Endodermal cell (in vitro differentiated cells): ENCODE data around the gene SNX11. TPM values are rescaled to one million over a fixed set of nuclear protein-coding genes. Genes with fewer than 3 reads are reported as not detected.
A peak's percentile ranks its signal among the peaks of the same experiment; 100 is the strongest.

Source experiments
- DNase-seq: peaks from one replicate; pipeline ENCODE4 v3.0.0-alpha.2; 2017
- H3K27ac ChIP-seq: 2 replicates; pipeline ENCODE4 v1.5.1; 2013; ENCODE audit warnings: mild to moderate bottlenecking, low read depth, low read length, moderate library complexity
- H3K27me3 ChIP-seq: 2 replicates; pipeline ENCODE4 v1.6.1; 2013; ENCODE audit warnings: mild to moderate bottlenecking, low read length, moderate library complexity; ENCODE audit not compliant: insufficient read depth, control insufficient read depth, poor library complexity, severe bottlenecking
- H3K36me3 ChIP-seq: 2 replicates; pipeline ENCODE4 v1.7.0; 2013; ENCODE audit warnings: mild to moderate bottlenecking, low read length, moderate library complexity; ENCODE audit not compliant: control insufficient read depth, insufficient read depth
- H3K4me1 ChIP-seq: one replicate; pipeline ENCODE4 v1.7.0; 2013; ENCODE audit warnings: low read length; ENCODE audit not compliant: control insufficient read depth, insufficient read depth
- H3K4me3 ChIP-seq: 2 replicates; pipeline ENCODE4 v1.5.1; 2013; ENCODE audit warnings: mild to moderate bottlenecking, low read length, moderate library complexity
- H3K9ac ChIP-seq: 2 replicates; pipeline ENCODE4 v1.6.1; 2013; ENCODE audit warnings: mild to moderate bottlenecking, low read length, moderate library complexity; ENCODE audit not compliant: poor library complexity, severe bottlenecking; ENCODE audit errors: extremely low read depth
- H3K9me3 ChIP-seq: 2 replicates; pipeline ENCODE4 v1.6.1; 2013; ENCODE audit warnings: mild to moderate bottlenecking, low read length, moderate library complexity; ENCODE audit not compliant: control insufficient read depth
- H3K27ac Mint-ChIP-seq: 2 replicates; pipeline ENCODE4 v1.8.0; 2020; ENCODE audit warnings: mixed read lengths
- H3K27me3 Mint-ChIP-seq: 2 replicates; pipeline ENCODE4 v1.8.0; 2021; ENCODE audit warnings: mild to moderate bottlenecking, mixed read lengths; ENCODE audit not compliant: insufficient read depth
- H3K36me3 Mint-ChIP-seq: 2 replicates; pipeline ENCODE4 v1.8.0; 2020; ENCODE audit warnings: low read depth, mixed read lengths
- H3K4me1 Mint-ChIP-seq: 2 replicates; pipeline ENCODE4 v1.8.0; 2020; ENCODE audit warnings: mixed read lengths
- H3K4me3 Mint-ChIP-seq: 2 replicates; pipeline ENCODE4 v1.8.0; 2020; ENCODE audit warnings: mild to moderate bottlenecking, moderate library complexity, mixed read lengths
- H3K9me3 Mint-ChIP-seq: 2 replicates; pipeline ENCODE4 v1.8.0; 2020; ENCODE audit warnings: mild to moderate bottlenecking, mixed read lengths
- WGBS, 2 experiments: methylation state at CpG; one replicate each; pipeline versions ENCODE4 v1.1.5 to v1.1.7; 2013; ENCODE audit warnings: missing lambda C conversion rate in 2 of 2, mixed read lengths in 1 of 2; ENCODE audit not compliant: insufficient coverage in 1 of 2, insufficient read length in 1 of 2; 5-methylcytosine and 5-hydroxymethylcytosine counted together
- total RNA-seq, 2 donors: library from RNA; stranded (reverse); fragmentation: NEBNext Ultra II Directional in 1 of 2; extraction: Animal tissue kit (Norgen Biotek cat#: 25700) in 1 of 2; gene quantifications; 2 replicates in 1 of 2; 3 replicates in 1 of 2; pipeline ENCODE4 v1.2.1, GENCODE V29; 2021
- TF ChIP-seq, protein P1 (sequence below): fragments of 200-600 bp; sonication (generic); conservative IDR thresholded peaks from 2 replicates; pipeline ENCODE4 v1.5.0; 2021; ENCODE audit warnings: antibody characterized with exemption, mild to moderate bottlenecking

The SNX11 gene
- total RNA-seq, 2 donors from 2014 or later, result 19.7 to 20.5 TPM

DNA sequence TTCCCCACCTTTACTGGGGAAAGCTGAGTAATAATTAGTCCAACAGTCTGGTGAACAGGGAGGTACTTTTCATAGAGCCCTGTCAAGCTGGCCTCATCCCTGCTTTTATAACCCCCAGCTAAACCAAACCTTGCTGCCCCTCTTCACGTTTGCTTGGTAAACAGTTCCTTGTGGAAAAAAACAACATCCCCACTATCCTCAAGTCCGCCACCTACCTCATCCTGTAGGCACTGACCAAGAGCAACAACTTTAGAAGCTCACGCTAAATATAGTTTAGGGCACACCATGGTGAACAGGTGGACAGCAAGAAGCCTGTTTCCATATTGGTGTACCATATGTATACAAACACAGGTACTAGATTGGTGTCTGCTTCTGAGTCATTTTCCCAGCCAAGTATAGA lies 42.9 kb upstream of the SNX11 start:
- peak; percentile 61 for DNase-seq
- Mint-ChIP-seq H3K27me3 (no peaks in the 10 kb centered on the region), H3K4me1 (peaks cover 11% of the 10 kb centered on the region), H3K36me3 (peaks cover 63% of the 10 kb centered on the region), H3K4me3 (no peak overlapping the region), H3K9me3 (no peaks in the 10 kb centered on the region), H3K27ac (peak overlapping the region; percentile 59)
- Histone ChIP-seq H3K4me1 (no peaks in the 10 kb centered on the region), H3K9me3 (no peaks in the 10 kb centered on the region), H3K27me3 (no peaks in the 10 kb centered on the region), H3K4me3 (no peak overlapping the region), H3K27ac (no peak overlapping the region), H3K9ac (no peak overlapping the region), H3K36me3 (peaks cover 77% of the 10 kb centered on the region)
- WGBS, 2 experiments, result 89 to 94% methylated on average over 2 to 3 of the region's 3 CpGs
- TF ChIP-seq, protein P1, sequence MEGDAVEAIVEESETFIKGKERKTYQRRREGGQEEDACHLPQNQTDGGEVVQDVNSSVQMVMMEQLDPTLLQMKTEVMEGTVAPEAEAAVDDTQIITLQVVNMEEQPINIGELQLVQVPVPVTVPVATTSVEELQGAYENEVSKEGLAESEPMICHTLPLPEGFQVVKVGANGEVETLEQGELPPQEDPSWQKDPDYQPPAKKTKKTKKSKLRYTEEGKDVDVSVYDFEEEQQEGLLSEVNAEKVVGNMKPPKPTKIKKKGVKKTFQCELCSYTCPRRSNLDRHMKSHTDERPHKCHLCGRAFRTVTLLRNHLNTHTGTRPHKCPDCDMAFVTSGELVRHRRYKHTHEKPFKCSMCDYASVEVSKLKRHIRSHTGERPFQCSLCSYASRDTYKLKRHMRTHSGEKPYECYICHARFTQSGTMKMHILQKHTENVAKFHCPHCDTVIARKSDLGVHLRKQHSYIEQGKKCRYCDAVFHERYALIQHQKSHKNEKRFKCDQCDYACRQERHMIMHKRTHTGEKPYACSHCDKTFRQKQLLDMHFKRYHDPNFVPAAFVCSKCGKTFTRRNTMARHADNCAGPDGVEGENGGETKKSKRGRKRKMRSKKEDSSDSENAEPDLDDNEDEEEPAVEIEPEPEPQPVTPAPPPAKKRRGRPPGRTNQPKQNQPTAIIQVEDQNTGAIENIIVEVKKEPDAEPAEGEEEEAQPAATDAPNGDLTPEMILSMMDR, result peak; percentile 44

DNA sequence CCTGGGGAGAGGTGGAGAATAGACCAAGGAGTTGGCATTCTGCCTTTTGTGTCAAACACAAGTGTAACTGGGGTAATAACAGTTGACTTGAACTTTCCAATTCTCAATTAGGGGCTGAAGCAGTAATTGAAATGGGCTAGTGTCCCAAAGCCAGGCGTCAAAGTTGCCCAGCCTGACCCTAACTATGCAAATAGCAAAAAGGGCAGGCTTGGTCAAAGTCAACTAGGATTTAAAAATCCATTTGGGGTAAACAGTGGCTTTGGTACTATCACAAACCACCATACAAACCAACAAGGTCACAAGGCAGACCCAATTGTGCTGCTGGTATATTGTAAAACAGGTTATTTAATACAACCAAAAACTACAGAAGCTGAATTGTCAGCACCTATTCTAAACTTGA lies 41.4 kb upstream of the SNX11 start:
- TF ChIP-seq, protein P1, result no peak
- WGBS, 2 experiments, result 63 to 95% methylated on average over 1 of the region's 1 CpG
- Mint-ChIP-seq H3K27me3 (no peaks in the 10 kb centered on the region), H3K27ac (no peak overlapping the region), H3K36me3 (peaks cover 65% of the 10 kb centered on the region), H3K4me3 (no peak overlapping the region), H3K9me3 (no peaks in the 10 kb centered on the region), H3K4me1 (peaks cover 11% of the 10 kb centered on the region)
- no peaks in the 10 kb centered on the region for H3K4me1 ChIP-seq
- no peak overlapping the region for H3K27ac ChIP-seq
- H3K36me3 ChIP-seq, result peaks cover 80% of the 10 kb centered on the region
- DNase-seq, result no peak
- H3K4me3 ChIP-seq, result no peak overlapping the region
- no peaks in the 10 kb centered on the region for H3K27me3 ChIP-seq
- no peak overlapping the region for H3K9ac ChIP-seq
- H3K9me3 ChIP-seq, result no peaks in the 10 kb centered on the region

DNA sequence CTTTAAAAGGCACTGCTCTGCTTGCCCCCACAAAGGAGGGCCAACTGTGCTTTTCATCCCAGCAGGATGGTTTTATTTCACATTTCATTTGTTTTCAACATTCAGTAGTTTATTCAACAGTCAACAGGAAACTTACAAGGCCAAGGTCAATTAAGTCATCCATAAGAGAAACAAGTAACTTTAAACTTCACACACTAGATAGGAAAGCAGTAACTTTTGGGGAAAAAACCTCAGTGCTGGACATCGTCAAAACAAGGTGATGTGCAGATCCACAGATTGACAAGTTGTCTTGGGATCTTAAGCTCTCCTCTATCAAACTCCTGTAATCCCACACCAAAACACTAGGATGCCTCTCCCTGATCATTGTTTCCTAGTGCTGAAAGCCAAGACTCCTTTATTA lies 40.9 kb upstream of the SNX11 start:
- 91 to 100% methylated on average over 1 of the region's 1 CpG for WGBS, 2 experiments
- Histone ChIP-seq H3K9me3 (no peaks in the 10 kb centered on the region), H3K4me1 (no peaks in the 10 kb centered on the region), H3K4me3 (no peak overlapping the region), H3K27me3 (no peaks in the 10 kb centered on the region), H3K36me3 (peaks cover 82% of the 10 kb centered on the region), H3K9ac (no peak overlapping the region), H3K27ac (no peak overlapping the region)
- Mint-ChIP-seq H3K9me3 (no peaks in the 10 kb centered on the region), H3K27ac (no peak overlapping the region), H3K27me3 (no peaks in the 10 kb centered on the region), H3K4me3 (no peak overlapping the region), H3K36me3 (peaks cover 65% of the 10 kb centered on the region), H3K4me1 (peaks cover 11% of the 10 kb centered on the region)
- TF ChIP-seq, protein P1, result peak; percentile 49
- no peak for DNase-seq
